ENCODE measurements around the gene GCFC2.
"Not testable (repeated sequence)": the region's sequence is repeated elsewhere in the genome, so short reads cannot be mapped to it uniquely, and the experiment has no call there.

GCFC2 gene

GRCh38 chr2:75710577-75711253 lies at the start of gene GCFC2:
TSS of gene GCFC2 (minus strand) at chr2:75710915. CDS start at chr2:75710855, 60 bp downstream.
- peak; percentile 81 to 83 for DNase-seq

- DNase-seq = no peak
Observed at GRCh38 chr2:75752828-75753227, 42.1 kb upstream of the GCFC2 start.

- DNase-seq = no peak
Observed at GRCh38 chr2:75751824-75752468, 41.2 kb upstream of the GCFC2 start.

GRCh38 chr2:75751360-75751759 lies 40.6 kb upstream of the GCFC2 start:
- DNase-seq = no peak

- DNase-seq = no peak
Observed at GRCh38 chr2:75737961-75738360, 27.2 kb upstream of the GCFC2 start.

- no peak for DNase-seq
Observed at GRCh38 chr2:75736276-75736675, 25.6 kb upstream of the GCFC2 start.

GRCh38 chr2:75729861-75730260 lies 19.1 kb upstream of the GCFC2 start:
- DNase-seq = no peak

GRCh38 chr2:75728614-75729419 lies 18.1 kb upstream of the GCFC2 start:
- no peak for DNase-seq

GRCh38 chr2:75722687-75723086 lies 12.0 kb upstream of the GCFC2 start:
- DNase-seq = no peak

- DNase-seq = no peak
Observed at GRCh38 chr2:75720525-75720924, 9.8 kb upstream of the GCFC2 start.

GRCh38 chr2:75719616-75720015 lies 8.9 kb upstream of the GCFC2 start:
- no peak for DNase-seq

GRCh38 chr2:75716406-75716805 lies 5.7 kb upstream of the GCFC2 start:
- DNase-seq = no peak

- DNase-seq = not testable (repeated sequence)
Observed at GRCh38 chr2:75711590-75711989, 875 bp upstream of the GCFC2 start.

- no peak for DNase-seq
Observed at GRCh38 chr2:75710220-75710576, 517 bp downstream of the GCFC2 start.

GRCh38 chr2:75709297-75709696 lies 1.4 kb downstream of the GCFC2 start:
- no peak for DNase-seq

GRCh38 chr2:75707901-75708300 lies 2.8 kb downstream of the GCFC2 start:
- DNase-seq = no peak

- DNase-seq = no peak
Observed at GRCh38 chr2:75705921-75706320, 4.8 kb downstream of the GCFC2 start.

- DNase-seq = no peak
Observed at GRCh38 chr2:75703589-75704287, 7.0 kb downstream of the GCFC2 start.

GRCh38 chr2:75702593-75702992 lies 8.1 kb downstream of the GCFC2 start:
- DNase-seq = no peak

GRCh38 chr2:75698918-75699317 lies 11.8 kb downstream of the GCFC2 start:
- DNase-seq = no peak

GRCh38 chr2:75688196-75688595 lies 22.5 kb downstream of the GCFC2 start:
- DNase-seq = no peak

- not testable (repeated sequence) for DNase-seq
Observed at GRCh38 chr2:75683430-75683829, 27.3 kb downstream of the GCFC2 start.

GRCh38 chr2:75680402-75680801 lies 30.3 kb downstream of the GCFC2 start:
- no peak for DNase-seq
